Panc1 (cell line): ENCODE measurements around the gene DIDO1. TPM values are rescaled to one million over a fixed set of nuclear protein-coding genes. Genes with fewer than 3 reads are reported as not detected.

ENCODE experiments used
- ATAC-seq: fragments of 200-7000 bp; cut with Tn5 transposase; 2 replicates; pipeline ENCODE4 v1.9.1; 2020; ENCODE audit warnings: mild to moderate bottlenecking, moderate library complexity
- BruUV-seq: library from RNA; stranded (reverse); fragments of 400-500 nt; replicated peaks from 2 replicates; lab custom pipeline; 2021; lab: Mats Ljungman, UMichigan
- CTCF ChIA-PET: fragments of 300-600 bp; sonication (Branson Sonifier 250); formaldehyde crosslinking; loops from one replicate; lab custom pipeline; 2022; ENCODE audit warnings: antibody characterized with exemption; lab: Charles Lee
- POLR2A ChIA-PET: fragments of 300-600 bp; sonication (Branson Sonifier 250); formaldehyde crosslinking; loops from one replicate; lab custom pipeline; 2022; ENCODE audit warnings: antibody characterized with exemption; lab: Charles Lee
- DNase-seq: peaks from one replicate; pipeline ENCODE4 v3.0.0-alpha.2; 2010; ENCODE audit warnings: low read depth, low spot score
- H3K27ac ChIP-seq: 2 replicates; pipeline ENCODE4 v1.5.1; 2011; ENCODE audit warnings: mild to moderate bottlenecking, low read length, inconsistent platforms
- H3K27me3 ChIP-seq: fragments of 200-500 bp; sonication (Bioruptor generic); 2 replicates; pipeline ENCODE4 v1.6.0; 2014; ENCODE audit warnings: low read length, inconsistent platforms; ENCODE audit not compliant: control insufficient read depth, insufficient read depth
- H3K36me3 ChIP-seq: fragments of 200-500 bp; sonication (Bioruptor generic); 2 replicates; pipeline ENCODE4 v1.5.1; 2014; ENCODE audit warnings: inconsistent platforms, mild to moderate bottlenecking, low read length, moderate library complexity; ENCODE audit not compliant: control insufficient read depth, insufficient read depth
- H3K4me1 ChIP-seq: 2 replicates; pipeline ENCODE4 v1.5.1; 2011; ENCODE audit warnings: inconsistent platforms, mild to moderate bottlenecking, low read length, moderate library complexity; ENCODE audit not compliant: control insufficient read depth, insufficient read depth
- H3K4me3 ChIP-seq, 2 experiments: 2 replicates each; pipeline ENCODE4 v1.5.1; 2011 to 2012; ENCODE audit warnings: low read depth in 2 of 2, low read length in 2 of 2, mild to moderate bottlenecking in 2 of 2, inconsistent platforms in 1 of 2, moderate library complexity in 1 of 2
- H3K9me3 ChIP-seq: fragments of 200-500 bp; sonication (Bioruptor generic); 2 replicates; pipeline ENCODE4 v1.5.1; 2014; ENCODE audit warnings: low read depth, mild to moderate bottlenecking, inconsistent platforms, low read length, moderate library complexity; ENCODE audit not compliant: control insufficient read depth, insufficient read depth
- CTCF ChIP-seq: fragments of 450-650 bp; IDR thresholded peaks from 2 replicates; pipeline ENCODE4 v1.5.1; 2017; ENCODE audit warnings: mild to moderate bottlenecking
- POLR2AphosphoS5 ChIP-seq: IDR thresholded peaks from 2 replicates; pipeline ENCODE4 v1.6.1; 2012; ENCODE audit warnings: mild to moderate bottlenecking, low read depth, low read length, moderate library complexity
- REST ChIP-seq, 2 experiments: IDR thresholded peaks; 2 replicates each; pipeline ENCODE4 v1.6.1; 2011 to 2012; ENCODE audit warnings: low read depth in 2 of 2, control low read depth in 1 of 2, low read length in 1 of 2, mild to moderate bottlenecking in 1 of 2, moderate library complexity in 1 of 2; ENCODE audit not compliant: insufficient read depth in 1 of 2
- SIN3A ChIP-seq: IDR thresholded peaks from 2 replicates; pipeline ENCODE4 v1.6.1; 2012; ENCODE audit warnings: low read depth, mild to moderate bottlenecking, low read length, moderate library complexity, borderline replicate concordance; ENCODE audit not compliant: insufficient read depth
- TCF7L2 ChIP-seq: IDR thresholded peaks from 2 replicates; pipeline ENCODE4 v1.6.1; 2011; ENCODE audit warnings: mild to moderate bottlenecking, low read depth, low read length, inconsistent platforms
- in situ Hi-C: cut with HindIII; loops from 2 replicates; pipeline ENCODE4 v1.10.0; 2016; ENCODE audit warnings: low sequenced_read_pairs, low pct_unique_long_range_greater_than_20kb
- intact Hi-C: fragments of 100-400 bp; cut with micrococcal nuclease; formaldehyde crosslinking; loops from one replicate; pipeline ENCODE4 v1.10.0; 2022; ENCODE audit not compliant: unreplicated experiment
- total RNA-seq: library from RNA; stranded (reverse); gene quantifications from one replicate; pipeline ENCODE4 v1.2.1, GENCODE V29; 2021; ENCODE audit not compliant: unreplicated experiment

The DIDO1 gene
- total RNA-seq, 1 experiment from 2014 or later, result 57.3 TPM

GRCh38 chr20:62928246-62928939, 2.1 kb upstream of the DIDO1 start:
- CTCF ChIA-PET, result interaction anchor here (0.6 kb wide), 1 partner anchor 82 kb away, joined by 7 read pairs; no protein-coding TSS in a partner anchor

GRCh38 chr20:62927128-62927705, 912 bp upstream of the DIDO1 start:
- Histone ChIP-seq H3K9me3 (no peaks in the 10 kb centered on the region), H3K27ac (peak overlapping the region; percentile 93), H3K36me3 (no peaks in the 10 kb centered on the region; the same call in 1 of the 2 replicates), H3K27me3 (no peaks in the 10 kb centered on the region), H3K4me3 (peak overlapping the region; percentile 83 to 95), H3K4me1 (peaks cover 67% of the 10 kb centered on the region)
- no peak for DNase-seq
- ChIA-PET CTCF (no interaction called here), POLR2A (no interaction called here)
- intact Hi-C loops (no loop called here), in situ Hi-C loops (no loop called here)
- no peak for ATAC-seq
- BruUV-seq, result no TSS peak
- TF ChIP-seq REST (IDR thresholded peaks at IDR 0.05; ENCODE audit: insufficient read depth in 1 of 2, low read depth in 2 of 2, low read length in 1 of 2) (no peak), TCF7L2 (no peak), SIN3A (no peak), POLR2AphosphoS5 (no peak)

More at GRCh38 chr20:62928246-62928939, 2.1 kb upstream of the DIDO1 start:
- Histone ChIP-seq H3K27me3 (no peaks in the 10 kb centered on the region), H3K36me3 (no peaks in the 10 kb centered on the region; the same call in 1 of the 2 replicates), H3K27ac (peak overlapping the region; percentile 93), H3K4me1 (peaks cover 58% of the 10 kb centered on the region), H3K4me3 (peak overlapping the region; percentile 51 to 73), H3K9me3 (no peaks in the 10 kb centered on the region)
- no TSS peak for BruUV-seq
- POLR2A ChIA-PET, result no interaction called here
- intact Hi-C loops, result no loop called here
- in situ Hi-C loops, result no loop called here
- DNase-seq (no peak), ATAC-seq (no peak)
- TF ChIP-seq REST (IDR thresholded peaks at IDR 0.05; ENCODE audit: insufficient read depth in 1 of 2, low read depth in 2 of 2, low read length in 1 of 2), result no peak
- no peak for TF ChIP-seq TCF7L2
- no peak for TF ChIP-seq SIN3A
- no peak for TF ChIP-seq POLR2AphosphoS5
- no peak for TF ChIP-seq CTCF
